Fibroblast of upper back skin (primary cell): ENCODE measurements around the gene PAPPA.

ENCODE experiments used
- DNase-seq: peaks from one replicate; pipeline ENCODE4 v3.0.0-alpha.2; 2013

The PAPPA gene, protein sequence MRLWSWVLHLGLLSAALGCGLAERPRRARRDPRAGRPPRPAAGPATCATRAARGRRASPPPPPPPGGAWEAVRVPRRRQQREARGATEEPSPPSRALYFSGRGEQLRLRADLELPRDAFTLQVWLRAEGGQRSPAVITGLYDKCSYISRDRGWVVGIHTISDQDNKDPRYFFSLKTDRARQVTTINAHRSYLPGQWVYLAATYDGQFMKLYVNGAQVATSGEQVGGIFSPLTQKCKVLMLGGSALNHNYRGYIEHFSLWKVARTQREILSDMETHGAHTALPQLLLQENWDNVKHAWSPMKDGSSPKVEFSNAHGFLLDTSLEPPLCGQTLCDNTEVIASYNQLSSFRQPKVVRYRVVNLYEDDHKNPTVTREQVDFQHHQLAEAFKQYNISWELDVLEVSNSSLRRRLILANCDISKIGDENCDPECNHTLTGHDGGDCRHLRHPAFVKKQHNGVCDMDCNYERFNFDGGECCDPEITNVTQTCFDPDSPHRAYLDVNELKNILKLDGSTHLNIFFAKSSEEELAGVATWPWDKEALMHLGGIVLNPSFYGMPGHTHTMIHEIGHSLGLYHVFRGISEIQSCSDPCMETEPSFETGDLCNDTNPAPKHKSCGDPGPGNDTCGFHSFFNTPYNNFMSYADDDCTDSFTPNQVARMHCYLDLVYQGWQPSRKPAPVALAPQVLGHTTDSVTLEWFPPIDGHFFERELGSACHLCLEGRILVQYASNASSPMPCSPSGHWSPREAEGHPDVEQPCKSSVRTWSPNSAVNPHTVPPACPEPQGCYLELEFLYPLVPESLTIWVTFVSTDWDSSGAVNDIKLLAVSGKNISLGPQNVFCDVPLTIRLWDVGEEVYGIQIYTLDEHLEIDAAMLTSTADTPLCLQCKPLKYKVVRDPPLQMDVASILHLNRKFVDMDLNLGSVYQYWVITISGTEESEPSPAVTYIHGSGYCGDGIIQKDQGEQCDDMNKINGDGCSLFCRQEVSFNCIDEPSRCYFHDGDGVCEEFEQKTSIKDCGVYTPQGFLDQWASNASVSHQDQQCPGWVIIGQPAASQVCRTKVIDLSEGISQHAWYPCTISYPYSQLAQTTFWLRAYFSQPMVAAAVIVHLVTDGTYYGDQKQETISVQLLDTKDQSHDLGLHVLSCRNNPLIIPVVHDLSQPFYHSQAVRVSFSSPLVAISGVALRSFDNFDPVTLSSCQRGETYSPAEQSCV (N-terminal part only)

GRCh38 chr9:116153765-116154333 is at the start of gene PAPPA:
TSS of gene PAPPA (plus strand) at chr9:116153791. CDS start at chr9:116154173, 382 bp downstream.
- no peak for DNase-seq

DNA sequence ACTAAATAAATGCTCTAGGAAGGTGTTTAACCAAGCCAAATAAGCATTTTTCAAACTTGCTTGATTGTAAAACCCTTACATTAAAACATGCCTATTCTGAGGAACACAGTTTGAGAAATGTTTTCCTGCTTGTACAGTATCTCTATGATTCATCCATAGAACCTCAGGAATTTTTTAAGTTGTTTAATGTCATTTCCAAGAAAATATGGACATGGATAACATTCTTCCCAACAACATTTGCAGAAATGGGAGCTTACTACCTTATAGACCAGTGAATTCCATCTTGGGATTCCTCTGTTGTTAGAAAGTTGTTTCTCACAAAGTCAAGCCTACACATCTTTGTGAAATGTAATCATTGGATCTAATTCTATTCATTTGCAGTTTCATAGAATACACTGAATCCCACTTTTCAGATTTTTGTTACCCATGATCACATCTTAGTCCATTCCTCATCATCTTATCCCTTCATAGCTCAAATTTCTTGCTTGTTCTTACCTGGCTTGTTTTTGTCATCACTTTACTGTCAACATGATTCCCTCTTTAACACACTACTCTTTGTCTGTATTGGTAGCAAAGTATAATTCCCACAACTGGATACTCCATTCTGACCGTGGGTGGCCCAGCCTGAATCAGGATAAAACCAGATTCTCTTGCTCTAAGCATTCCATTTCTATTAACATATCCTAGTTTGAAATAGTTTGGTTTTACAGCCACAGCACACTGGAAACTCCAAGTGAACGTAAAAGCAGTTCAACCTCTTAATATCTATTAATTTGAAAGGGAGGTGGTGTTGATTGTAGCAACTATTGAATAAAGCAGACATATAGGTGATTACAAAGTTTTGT is 49.4 kb upstream of the PAPPA start:
- peak; percentile 77 for DNase-seq

- no peak for DNase-seq
These were observed 41.4 kb upstream of the PAPPA start for GRCh38 chr9:116112236-116112635.

GRCh38 chr9:116115761-116116353 is 37.7 kb upstream of the PAPPA start:
- DNase-seq, result peak; percentile 97

GRCh38 chr9:116116393-116116792 is 37.2 kb upstream of the PAPPA start:
- DNase-seq, result peak; percentile 76

DNA sequence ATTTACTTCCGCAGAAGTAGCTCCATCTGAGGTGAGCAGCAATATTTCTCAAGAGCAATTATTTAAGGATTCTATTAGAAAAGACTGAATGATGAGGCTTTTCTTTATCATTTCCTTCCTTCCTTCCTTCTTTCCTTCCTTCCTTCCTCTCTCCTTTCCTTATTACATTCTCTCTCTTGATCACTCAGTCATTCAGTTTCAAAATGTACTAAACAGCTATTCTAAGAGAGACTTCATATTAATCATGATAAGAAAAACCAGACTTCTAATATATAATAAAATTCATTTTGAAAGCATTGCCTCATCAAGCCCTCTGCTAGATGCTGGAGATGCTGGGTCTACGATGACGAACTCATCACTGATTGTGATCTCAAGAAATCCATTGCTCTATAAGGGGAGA is 30.4 kb upstream of the PAPPA start:
- DNase-seq, result no peak

DNA sequence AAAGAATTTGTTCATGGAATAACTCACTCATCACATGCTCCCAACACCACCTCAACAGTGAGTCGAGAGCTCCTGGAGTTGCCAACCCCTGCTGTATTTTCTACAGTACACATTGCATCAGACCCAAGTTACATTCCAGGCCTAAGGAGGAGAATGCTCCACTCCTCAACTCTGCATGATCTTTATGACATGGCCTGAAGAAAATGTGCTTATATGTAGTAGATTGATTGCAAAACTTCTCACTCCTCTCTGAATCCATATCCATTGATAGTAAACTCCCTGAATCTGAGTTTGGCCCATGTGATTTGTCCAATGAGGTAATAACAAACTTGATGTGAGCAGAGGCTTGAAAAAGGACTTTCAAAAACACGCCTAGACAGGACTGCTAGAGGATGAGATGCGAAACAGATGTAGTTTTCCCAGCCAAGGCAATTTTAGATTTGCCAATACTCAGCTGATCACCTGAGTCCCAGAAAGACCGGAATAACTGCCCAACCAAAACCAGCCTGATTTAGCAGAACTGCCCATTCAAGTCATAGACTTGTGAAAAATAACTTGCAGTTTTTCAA is 29.0 kb upstream of the PAPPA start:
- peak; percentile 87 for DNase-seq

DNA sequence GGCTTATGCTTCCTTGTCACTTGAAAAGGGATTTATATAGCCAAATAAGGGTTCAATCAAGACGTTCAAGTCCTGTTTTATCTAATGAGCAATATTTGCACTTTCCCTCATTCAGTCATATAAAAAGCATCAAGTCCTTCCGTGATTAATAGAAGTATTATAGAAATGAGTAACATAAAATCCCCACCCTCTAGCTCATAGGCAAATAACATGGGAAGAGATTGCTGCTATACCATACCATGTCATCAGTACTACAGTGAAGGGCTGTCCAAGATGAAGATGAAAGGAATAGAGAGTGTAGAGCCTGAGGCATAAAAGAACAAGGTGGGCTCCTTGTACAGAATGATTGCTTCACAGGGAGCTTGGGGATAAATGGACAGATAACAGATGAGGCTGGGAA is 20.4 kb upstream of the PAPPA start:
- DNase-seq, result no peak

DNA sequence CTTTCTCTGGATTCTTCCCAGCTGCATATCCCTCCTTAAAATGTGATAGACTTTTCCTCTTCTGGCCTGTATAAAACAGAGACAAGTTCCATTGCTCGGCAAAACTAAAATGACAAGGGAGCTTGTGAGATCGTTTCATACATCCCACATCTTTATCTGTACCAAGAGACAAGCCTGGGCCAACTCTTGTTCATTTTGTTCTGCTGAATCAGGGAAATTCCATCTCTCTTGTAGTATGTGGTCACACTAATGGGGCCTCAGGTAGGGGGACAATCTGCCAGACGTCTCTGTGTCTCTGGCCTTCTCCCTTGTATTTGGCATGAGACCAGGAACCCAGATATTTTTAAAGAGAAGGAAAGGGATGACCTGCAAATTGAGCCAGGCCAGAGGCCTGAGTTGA is 18.6 kb upstream of the PAPPA start:
- DNase-seq, result peak; percentile 29

- DNase-seq, result no peak
These were observed 16.6 kb upstream of the PAPPA start for GRCh38 chr9:116137010-116137409.

- DNase-seq, result no peak
These were observed 16.0 kb upstream of the PAPPA start for GRCh38 chr9:116137581-116137980.

- peak; percentile 91 for DNase-seq
These were observed 11.6 kb upstream of the PAPPA start for GRCh38 chr9:116141864-116142561.

GRCh38 chr9:116142706-116143492 is 10.7 kb upstream of the PAPPA start:
- peak; percentile 36 for DNase-seq

DNA sequence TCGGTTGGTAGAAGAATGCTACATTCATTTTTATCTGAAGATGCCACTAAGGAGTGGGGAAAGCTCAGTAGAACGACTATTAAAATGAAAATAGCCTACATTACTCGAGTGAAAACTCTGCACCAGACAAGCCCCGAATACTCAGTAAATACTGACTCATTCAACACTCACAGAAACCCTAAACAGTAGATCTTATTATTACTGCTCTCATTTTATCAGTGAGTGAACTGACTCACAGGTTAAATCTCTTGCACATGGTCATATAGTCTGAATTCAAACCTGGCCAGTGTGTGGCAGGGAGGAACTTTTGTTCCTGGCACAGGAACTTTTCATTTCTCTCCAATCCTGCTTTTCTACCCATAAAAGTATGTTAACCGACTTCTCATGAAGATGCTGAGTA is 9.6 kb upstream of the PAPPA start:
- peak; percentile 73 for DNase-seq

- no peak for DNase-seq
These were observed 9.0 kb upstream of the PAPPA start for GRCh38 chr9:116144555-116144954.

DNA sequence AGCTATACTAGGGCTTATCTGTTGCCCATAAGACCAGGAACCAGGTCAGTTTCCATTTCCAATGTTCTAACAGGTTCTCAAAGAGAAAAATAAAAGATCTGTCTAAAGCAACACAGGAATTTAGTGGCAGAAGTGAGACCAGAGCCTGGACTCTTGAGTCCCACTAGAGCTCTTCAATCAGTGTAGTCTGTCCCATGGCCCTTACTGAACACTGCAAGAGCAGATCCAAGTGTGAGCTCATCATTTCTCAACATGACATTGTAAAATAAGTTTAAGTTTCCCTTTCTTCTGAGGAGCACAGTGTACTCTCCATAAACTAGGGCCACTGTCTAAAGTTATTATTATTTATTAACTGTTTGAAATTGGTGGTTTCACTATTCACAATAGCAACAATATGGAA is 8.6 kb upstream of the PAPPA start:
- DNase-seq, result no peak

DNA sequence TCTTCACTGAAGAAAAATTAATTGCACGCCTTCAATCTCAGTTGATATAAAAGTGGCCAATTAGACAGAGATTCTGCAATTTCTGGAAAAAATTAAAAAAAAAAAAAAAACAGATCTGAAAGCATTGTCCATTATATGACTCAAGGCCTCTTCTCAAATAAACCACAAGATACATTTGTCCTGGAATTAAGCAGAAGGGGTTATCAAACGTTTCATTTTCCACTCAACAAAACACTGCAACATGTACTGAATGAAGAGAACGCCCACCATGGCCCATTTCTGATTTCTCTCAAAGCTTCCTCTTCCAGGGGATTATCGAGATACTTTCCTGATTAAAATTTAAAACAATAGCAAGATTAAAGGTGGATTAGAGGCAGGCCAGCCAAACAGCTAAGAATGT is 5.8 kb upstream of the PAPPA start:
- no peak for DNase-seq

DNA sequence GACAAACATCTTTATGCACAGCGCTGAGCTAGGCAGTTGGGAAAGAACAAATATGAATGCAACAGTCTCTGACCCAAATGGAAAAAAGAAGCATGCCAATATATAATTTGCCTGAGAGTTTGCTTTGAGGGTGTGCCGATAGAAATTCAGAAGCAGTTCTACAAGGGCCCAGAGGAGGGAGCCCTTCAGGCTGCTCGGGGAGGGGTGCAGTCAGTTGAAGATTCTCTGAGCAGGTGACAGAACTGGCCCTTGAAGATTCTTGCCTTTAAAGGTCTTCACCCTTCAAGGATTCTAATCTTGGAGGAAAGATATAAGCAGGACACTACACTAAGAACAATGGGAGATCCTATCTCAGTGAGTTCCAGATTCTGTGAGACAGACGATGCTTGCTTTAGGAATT is 3.7 kb upstream of the PAPPA start:
- peak; percentile 32 for DNase-seq

DNA sequence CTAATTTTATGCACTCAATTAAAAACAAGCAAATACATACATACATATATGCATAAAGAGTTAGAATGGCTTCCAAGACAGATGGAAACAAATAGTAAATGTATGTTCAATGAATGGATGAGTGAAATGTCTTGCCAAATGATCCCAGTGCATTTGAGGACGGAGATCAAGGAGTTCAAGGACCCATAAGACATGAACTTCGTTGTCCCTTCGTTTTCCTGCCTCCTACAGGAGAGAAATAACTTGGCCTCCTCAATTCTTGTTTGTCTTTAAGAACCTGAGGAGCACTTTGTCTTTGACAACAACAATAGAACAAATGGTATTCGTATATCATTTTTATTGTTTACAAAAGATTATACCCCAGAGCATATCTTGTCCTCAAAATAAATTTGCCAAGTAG is 2.4 kb upstream of the PAPPA start:
- no peak for DNase-seq

DNA sequence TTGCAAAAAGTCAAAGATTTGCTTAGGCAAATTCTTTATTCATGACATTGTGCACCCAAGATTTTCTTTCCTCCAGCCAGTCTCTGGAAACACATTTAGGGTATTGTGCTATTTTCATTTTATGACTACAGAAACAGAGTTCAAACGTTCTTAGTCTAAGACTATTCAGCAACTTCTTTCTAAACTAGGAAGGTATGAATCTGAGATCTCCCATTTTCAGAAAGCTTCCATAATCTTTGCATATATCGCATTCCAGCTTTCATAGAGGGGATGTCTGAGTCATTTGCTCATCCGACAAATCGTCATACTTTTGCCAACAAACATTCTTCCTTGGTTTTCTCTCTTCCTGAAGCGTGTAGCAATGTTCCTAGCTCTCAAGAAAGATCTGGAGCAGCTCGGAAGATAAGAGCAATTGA is 1.6 kb upstream of the PAPPA start:
- DNase-seq, result peak; percentile 97
